Gastroesophageal sphincter (tissue), 4 donors: Measurements from ENCODE around the gene ESAM. TPM values are rescaled to one million over a fixed set of nuclear protein-coding genes. Genes with fewer than 3 reads are reported as not detected.

Experiments used
- ATAC-seq: fragments of 150-250 bp; one replicate; pipeline ENCODE4 v1.9.1; 2016; ENCODE audit warnings: mild to moderate bottlenecking, moderate library complexity
- H3K27ac ChIP-seq, 4 donors: fragments of 200-600 bp; sonication (generic) in 3 of 4; 1 replicate in 3 of 4; 2 replicates in 1 of 4; pipeline ENCODE4 v1.5.1; 2016 to 2019
- H3K27me3 ChIP-seq: fragments of 200-600 bp; sonication (generic); one replicate; pipeline ENCODE4 v1.5.1; 2019
- H3K36me3 ChIP-seq, 2 donors: fragments of 200-600 bp; sonication (generic); one replicate each; pipeline ENCODE4 v1.5.1; 2019; ENCODE audit warnings: control low read depth in 1 of 2
- H3K4me1 ChIP-seq, 3 donors: fragments of 200-600 bp; sonication (generic); 1 replicate in 2 of 3; 2 replicates in 1 of 3; pipeline ENCODE4 v1.5.1; 2016 to 2019; ENCODE audit warnings: control low read depth in 2 of 3
- H3K4me3 ChIP-seq, 2 donors: fragments of 200-600 bp; sonication (generic); one replicate each; pipeline ENCODE4 v1.5.1; 2019; ENCODE audit warnings: mild to moderate bottlenecking in 1 of 2, moderate library complexity in 1 of 2
- H3K9me3 ChIP-seq, 3 donors: fragments of 200-600 bp; sonication (generic); one replicate each; pipeline ENCODE4 v1.5.1; 2017 to 2019; ENCODE audit warnings: control low read depth in 2 of 3
- EP300 ChIP-seq: sonication (generic); formaldehyde crosslinking; IDR thresholded peaks from one replicate; pipeline ENCODE4 v1.6.1; 2017; ENCODE audit warnings: antibody characterized with exemption, mild to moderate bottlenecking
- POLR2A ChIP-seq, 2 donors: fragments of 450-650 bp; IDR thresholded peaks; one replicate each; pipeline ENCODE4 v1.6.1; 2017; ENCODE audit warnings: antibody characterized with exemption in 2 of 2, mild to moderate bottlenecking in 2 of 2, moderate library complexity in 1 of 2
- POLR2AphosphoS5 ChIP-seq: sonication (generic); formaldehyde crosslinking; IDR thresholded peaks from one replicate; pipeline ENCODE4 v1.6.1; 2017; ENCODE audit warnings: antibody characterized with exemption
- WGBS, 2 donors: methylation state at CpG; one replicate each; pipeline ENCODE4 v1.1.5; 2018; ENCODE audit warnings: low coverage in 1 of 2; 5-methylcytosine and 5-hydroxymethylcytosine counted together
- total RNA-seq, 4 donors: library from RNA; depleted of rRNA; stranded (reverse); fragments of >200 nt; gene quantifications; one replicate each; pipeline ENCODE4 v1.1.0, GENCODE V29; 2016
- TF ChIP-seq, protein P1 (sequence below), 4 experiments: fragments of 200-600 bp in 2 of 4; fragments of 450-650 bp in 2 of 4; sonication (generic) in 1 of 4; IDR thresholded peaks; one replicate each; pipeline ENCODE4 v1.5.1; 2017 to 2019; ENCODE audit warnings: antibody characterized with exemption in 4 of 4, mild to moderate bottlenecking in 2 of 4, moderate library complexity in 2 of 4

The ESAM gene
- total RNA-seq, 4 donors from 2014 or later: 9.8 to 38.4 (median 22.4) TPM

DNA sequence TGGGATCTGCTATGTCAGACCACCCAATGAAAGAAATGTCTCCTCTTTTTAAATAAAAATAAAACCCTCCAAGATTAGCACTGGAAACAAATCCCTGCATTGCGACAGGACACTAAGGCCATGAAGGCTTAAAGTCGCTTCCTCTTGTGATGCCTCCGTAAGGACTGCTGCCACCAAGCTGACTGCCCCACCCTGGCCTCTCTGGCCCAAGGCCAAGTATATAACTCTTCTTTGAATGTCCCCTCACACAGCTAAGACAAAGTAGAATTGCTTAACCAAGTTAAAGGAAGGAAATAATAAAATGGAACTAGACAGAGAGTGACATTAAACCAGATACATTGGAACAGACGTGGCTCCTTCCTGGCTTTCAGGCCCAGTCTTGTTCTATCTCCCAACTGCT lies 29.9 kb downstream of the ESAM start:
- TF ChIP-seq POLR2AphosphoS5 (no peak), POLR2A (IDR thresholded peaks at IDR 0.05) (no peak), EP300 (no peak)
- TF ChIP-seq, protein P1, sequence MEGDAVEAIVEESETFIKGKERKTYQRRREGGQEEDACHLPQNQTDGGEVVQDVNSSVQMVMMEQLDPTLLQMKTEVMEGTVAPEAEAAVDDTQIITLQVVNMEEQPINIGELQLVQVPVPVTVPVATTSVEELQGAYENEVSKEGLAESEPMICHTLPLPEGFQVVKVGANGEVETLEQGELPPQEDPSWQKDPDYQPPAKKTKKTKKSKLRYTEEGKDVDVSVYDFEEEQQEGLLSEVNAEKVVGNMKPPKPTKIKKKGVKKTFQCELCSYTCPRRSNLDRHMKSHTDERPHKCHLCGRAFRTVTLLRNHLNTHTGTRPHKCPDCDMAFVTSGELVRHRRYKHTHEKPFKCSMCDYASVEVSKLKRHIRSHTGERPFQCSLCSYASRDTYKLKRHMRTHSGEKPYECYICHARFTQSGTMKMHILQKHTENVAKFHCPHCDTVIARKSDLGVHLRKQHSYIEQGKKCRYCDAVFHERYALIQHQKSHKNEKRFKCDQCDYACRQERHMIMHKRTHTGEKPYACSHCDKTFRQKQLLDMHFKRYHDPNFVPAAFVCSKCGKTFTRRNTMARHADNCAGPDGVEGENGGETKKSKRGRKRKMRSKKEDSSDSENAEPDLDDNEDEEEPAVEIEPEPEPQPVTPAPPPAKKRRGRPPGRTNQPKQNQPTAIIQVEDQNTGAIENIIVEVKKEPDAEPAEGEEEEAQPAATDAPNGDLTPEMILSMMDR (IDR thresholded peaks at IDR 0.05): no peak
- no peak for ATAC-seq
- Histone ChIP-seq H3K27ac (no peak overlapping the region), H3K4me3 (no peak overlapping the region), H3K27me3 (peaks cover 11% of the 10 kb centered on the region), H3K36me3 (no peaks in the 10 kb centered on the region), H3K4me1 (no peaks in the 10 kb centered on the region), H3K9me3 (no peaks in the 10 kb centered on the region)
- WGBS, 2 donors: 79% methylated on average over 4 of the region's 4 CpGs; no CpG with 5 or more reads in 1 of the 2 donors

DNA sequence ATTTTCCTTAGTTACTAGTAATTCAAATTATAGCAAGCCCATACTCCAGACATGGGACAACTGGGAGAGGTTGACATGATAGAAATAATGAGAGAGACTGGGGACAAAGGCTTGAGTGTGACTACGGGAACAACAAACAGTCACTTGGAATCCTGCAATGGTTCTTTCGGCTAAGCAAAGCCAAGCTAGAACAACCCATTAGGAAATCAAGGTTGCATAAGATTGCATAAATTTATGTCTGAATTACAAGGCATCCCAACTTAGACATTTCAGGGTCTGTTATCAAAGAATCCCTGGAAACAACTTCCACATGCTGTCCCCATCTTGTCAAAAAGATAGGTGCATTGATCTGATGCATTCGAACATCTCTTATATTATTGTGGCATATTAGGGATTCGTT lies 32.5 kb downstream of the ESAM start:
- no peak for ATAC-seq
- Histone ChIP-seq H3K27me3 (peaks cover 35% of the 10 kb centered on the region), H3K27ac (no peak overlapping the region), H3K4me3 (no peak overlapping the region), H3K9me3 (no peaks in the 10 kb centered on the region), H3K4me1 (peaks cover 0 to 8% (median 0%) of the 10 kb centered on the region in 3 donors), H3K36me3 (no peaks in the 10 kb centered on the region)
- 93 to 100% methylated on average over 4 of the region's 4 CpGs for WGBS, 2 donors
- TF ChIP-seq POLR2A (IDR thresholded peaks at IDR 0.05) (no peak), POLR2AphosphoS5 (no peak), EP300 (no peak)
- TF ChIP-seq, protein P1 (IDR thresholded peaks at IDR 0.05): no peak

- no peak for ATAC-seq
- Histone ChIP-seq H3K27ac (no peak overlapping the region), H3K4me3 (no peak overlapping the region), H3K4me1 (peaks cover 0 to 8% (median 0%) of the 10 kb centered on the region in 3 donors), H3K27me3 (peaks cover 47% of the 10 kb centered on the region), H3K9me3 (no peaks in the 10 kb centered on the region), H3K36me3 (no peaks in the 10 kb centered on the region)
- WGBS, 2 donors: 50 to 58% methylated on average over 1 to 2 of the region's 2 CpGs
- TF ChIP-seq POLR2A (IDR thresholded peaks at IDR 0.05): no peak
- no peak for TF ChIP-seq POLR2AphosphoS5
- TF ChIP-seq EP300: no peak
- TF ChIP-seq, protein P1 (IDR thresholded peaks at IDR 0.05): no peak
Measured at GRCh38 chr11:124728134-124728533, 34.0 kb downstream of the ESAM start.

DNA sequence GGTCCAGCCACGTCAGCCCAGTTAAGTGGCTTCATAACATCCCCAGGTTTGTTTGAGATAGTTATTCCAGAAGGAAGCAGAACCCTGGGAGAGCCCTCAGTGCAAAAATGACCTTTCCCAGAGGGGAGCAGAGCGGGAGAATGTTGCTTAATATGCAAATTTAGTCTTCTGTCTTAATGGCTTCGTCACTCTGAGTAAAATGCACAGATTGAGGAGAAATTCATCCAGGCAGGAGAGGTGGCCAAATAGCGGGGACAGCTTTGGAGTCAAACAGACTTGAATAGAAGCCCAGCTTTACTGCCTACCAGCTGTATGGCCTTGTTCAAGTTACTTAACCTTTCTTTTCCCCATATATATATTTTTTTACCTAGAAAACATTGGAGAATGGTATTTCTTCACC lies 34.6 kb downstream of the ESAM start:
- no peak for ATAC-seq
- WGBS, 2 donors: 80 to 84% methylated on average over 3 to 4 of the region's 4 CpGs

GRCh38 chr11:124725719-124726105 lies 36.4 kb downstream of the ESAM start:
- Histone ChIP-seq H3K4me1 (peaks cover 0 to 8% (median 0%) of the 10 kb centered on the region in 3 donors), H3K9me3 (no peaks in the 10 kb centered on the region), H3K36me3 (no peaks in the 10 kb centered on the region), H3K27me3 (peaks cover 71% of the 10 kb centered on the region), H3K27ac (no peak overlapping the region), H3K4me3 (no peak overlapping the region)
- TF ChIP-seq POLR2A (IDR thresholded peaks at IDR 0.05): no peak
- TF ChIP-seq, protein P1 (IDR thresholded peaks at IDR 0.05): no peak
- 12 to 21% methylated on average over 6 of the region's 6 CpGs for WGBS, 2 donors
- ATAC-seq: no peak

More for the DNA sequence above, 34.6 kb downstream of the ESAM start:
- no peaks in the 10 kb centered on the region for H3K9me3 ChIP-seq
- H3K4me1 ChIP-seq: peaks cover 0 to 8% (median 0%) of the 10 kb centered on the region in 3 donors
- no peak overlapping the region for H3K4me3 ChIP-seq
- H3K36me3 ChIP-seq: no peaks in the 10 kb centered on the region
- TF ChIP-seq, protein P1 (IDR thresholded peaks at IDR 0.05): no peak
- TF ChIP-seq POLR2AphosphoS5: no peak
- no peak for TF ChIP-seq EP300
- no peak for TF ChIP-seq POLR2A (IDR thresholded peaks at IDR 0.05)
- no peak overlapping the region for H3K27ac ChIP-seq
- peaks cover 54% of the 10 kb centered on the region for H3K27me3 ChIP-seq
